ENCODE measurements around the gene LENEP.

LENEP gene

DNA sequence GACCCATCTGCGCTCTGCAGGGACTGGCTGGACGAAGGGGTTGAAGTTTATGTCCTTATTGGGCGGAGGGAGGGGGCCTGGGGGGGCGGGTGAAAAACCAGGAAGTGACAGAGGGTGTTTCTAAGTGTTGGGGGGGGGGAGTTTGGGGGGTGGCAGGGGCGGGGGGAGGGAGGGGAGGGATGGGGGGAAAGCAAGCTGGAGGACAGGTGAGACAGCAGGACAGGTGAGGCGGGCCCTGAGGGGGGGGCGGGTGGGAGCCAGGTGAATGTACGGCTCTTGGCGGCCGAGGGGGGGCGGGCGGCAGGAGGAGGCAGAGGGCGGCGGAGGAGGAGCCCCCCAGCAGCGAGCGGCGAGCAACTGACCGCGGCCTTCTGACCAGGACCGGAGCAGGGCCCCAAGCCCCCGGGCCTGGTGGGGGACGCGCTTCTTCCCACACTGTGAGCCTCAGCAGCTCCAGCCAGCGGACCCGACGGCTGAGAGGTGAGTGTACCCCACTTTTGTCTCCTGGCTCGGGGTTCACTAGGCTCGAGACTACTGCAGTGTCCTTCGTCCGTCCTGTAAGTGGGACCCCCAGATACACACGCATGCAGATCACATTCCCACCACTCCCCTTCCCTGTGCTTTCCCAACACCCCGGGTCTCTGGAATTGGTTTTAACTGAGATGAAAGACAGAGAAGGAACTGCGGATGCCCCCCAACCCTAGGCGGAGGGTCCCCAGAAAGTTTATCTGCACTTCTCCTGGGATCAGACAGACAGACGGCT is 9.3 kb downstream of the LENEP start, which contains the start of gene ZBTB7B:
ZBTB7B (plus strand) TSS at position 339 of the 763 bp plus-strand sequence. CDS start 11,859 bp downstream, outside the sequence.
- Histone ChIP-seq H3K9ac (ENCODE audit: low read length) (peak within 1 kb of the TSS; percentile 93), H3K4me1 (ENCODE audit: low read length) (peaks cover 24% of the 10 kb centered on the region), H3K79me2 (ENCODE audit: low read length) (peaks cover 51% of the 10 kb centered on the region)

DNA sequence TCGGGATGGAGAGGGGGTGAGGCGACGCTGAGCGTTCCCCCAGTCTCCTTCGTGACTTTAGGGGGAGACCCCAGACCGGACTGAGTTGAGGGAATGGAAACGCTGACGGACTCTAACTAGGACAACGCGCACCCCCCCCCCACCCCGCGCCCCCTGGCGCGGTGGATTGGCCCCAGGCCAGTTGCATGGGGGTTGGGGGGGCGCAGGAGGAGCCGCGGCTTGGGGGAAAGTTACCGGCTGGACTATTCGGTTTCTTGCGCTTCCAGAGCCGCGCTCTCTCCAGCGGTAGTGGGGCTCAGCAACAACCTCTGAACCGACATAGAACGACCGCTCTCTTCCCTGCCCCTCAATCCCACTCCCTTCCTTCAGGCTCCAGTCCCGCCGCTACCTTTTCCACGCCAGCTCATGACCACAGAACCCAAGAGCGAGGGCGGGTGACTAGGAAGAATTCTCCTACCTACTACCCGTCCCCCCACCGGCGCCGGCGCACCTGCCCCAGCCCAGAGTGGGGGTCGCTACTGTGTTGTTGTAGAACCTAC is 9.9 kb downstream of the LENEP start:
- Histone ChIP-seq H3K9ac (ENCODE audit: low read length) (peak overlapping the region; percentile 91), H3K4me3 (ENCODE audit: low read length) (peak overlapping the region; percentile 99), H3K79me2 (ENCODE audit: low read length) (peaks cover 57% of the 10 kb centered on the region), H3K27ac (ENCODE audit: low read length) (peak overlapping the region; percentile 32; the same call in 1 of the 2 replicates), H4K20me1 (ENCODE audit: insufficient read depth, low read length) (no peaks in the 10 kb centered on the region), H3K4me2 (ENCODE audit: low read depth, low read length) (peak overlapping the region; percentile 81), H3K4me1 (ENCODE audit: low read length) (peaks cover 24% of the 10 kb centered on the region), H3K36me3 (replicated peaks; ENCODE audit: insufficient read depth, low read length) (no peaks in the 10 kb centered on the region), H3K9me3 (replicated peaks; ENCODE audit: insufficient read depth, low read length) (no peaks in the 10 kb centered on the region), H2AFZ (ENCODE audit: low read length) (peak overlapping the region; percentile 16), H3K9me2 (replicated peaks; ENCODE audit: insufficient read depth, low read length) (no peaks in the 10 kb centered on the region), H3F3A (ENCODE audit: insufficient read depth, low read length) (peaks cover 58% of the 10 kb centered on the region), H3K27me3 (replicated peaks; ENCODE audit: insufficient read depth, low read length) (no peaks in the 10 kb centered on the region)
- no peak for TF ChIP-seq EZH2 (optimal IDR thresholded peaks at IDR 0.05; ENCODE audit: low read depth, low read length)
- TF ChIP-seq, protein P1, sequence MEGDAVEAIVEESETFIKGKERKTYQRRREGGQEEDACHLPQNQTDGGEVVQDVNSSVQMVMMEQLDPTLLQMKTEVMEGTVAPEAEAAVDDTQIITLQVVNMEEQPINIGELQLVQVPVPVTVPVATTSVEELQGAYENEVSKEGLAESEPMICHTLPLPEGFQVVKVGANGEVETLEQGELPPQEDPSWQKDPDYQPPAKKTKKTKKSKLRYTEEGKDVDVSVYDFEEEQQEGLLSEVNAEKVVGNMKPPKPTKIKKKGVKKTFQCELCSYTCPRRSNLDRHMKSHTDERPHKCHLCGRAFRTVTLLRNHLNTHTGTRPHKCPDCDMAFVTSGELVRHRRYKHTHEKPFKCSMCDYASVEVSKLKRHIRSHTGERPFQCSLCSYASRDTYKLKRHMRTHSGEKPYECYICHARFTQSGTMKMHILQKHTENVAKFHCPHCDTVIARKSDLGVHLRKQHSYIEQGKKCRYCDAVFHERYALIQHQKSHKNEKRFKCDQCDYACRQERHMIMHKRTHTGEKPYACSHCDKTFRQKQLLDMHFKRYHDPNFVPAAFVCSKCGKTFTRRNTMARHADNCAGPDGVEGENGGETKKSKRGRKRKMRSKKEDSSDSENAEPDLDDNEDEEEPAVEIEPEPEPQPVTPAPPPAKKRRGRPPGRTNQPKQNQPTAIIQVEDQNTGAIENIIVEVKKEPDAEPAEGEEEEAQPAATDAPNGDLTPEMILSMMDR (IDR thresholded peaks at IDR 0.05; ENCODE audit: low read length), result no peak
- no peak for TF ChIP-seq EZH2phosphoT487 (IDR thresholded peaks at IDR 0.05; ENCODE audit: low read length)
- DNase-seq, result peak; percentile 35

More for the DNA sequence above, 9.3 kb downstream of the LENEP start, which contains the start of gene ZBTB7B:
- Histone ChIP-seq H3K4me2 (ENCODE audit: low read depth, low read length) (peak within 1 kb of the TSS; percentile 90), H3K27ac (ENCODE audit: low read length) (peak within 1 kb of the TSS; percentile 95), H3K9me2 (replicated peaks; ENCODE audit: insufficient read depth, low read length) (no peaks in the 10 kb centered on the region), H3K27me3 (replicated peaks; ENCODE audit: insufficient read depth, low read length) (no peaks in the 10 kb centered on the region), H3K4me3 (ENCODE audit: low read length) (peak within 1 kb of the TSS; percentile 99), H2AFZ (ENCODE audit: low read length) (peak within 1 kb of the TSS; percentile 78), H3F3A (ENCODE audit: insufficient read depth, low read length) (peaks cover 62% of the 10 kb centered on the region), H4K20me1 (ENCODE audit: insufficient read depth, low read length) (no peaks in the 10 kb centered on the region), H3K9me3 (replicated peaks; ENCODE audit: insufficient read depth, low read length) (no peaks in the 10 kb centered on the region), H3K36me3 (replicated peaks; ENCODE audit: insufficient read depth, low read length) (no peaks in the 10 kb centered on the region)
- peak; percentile 47 for DNase-seq
- no peak for TF ChIP-seq EZH2phosphoT487 (IDR thresholded peaks at IDR 0.05; ENCODE audit: low read length)
- TF ChIP-seq, protein P1 (IDR thresholded peaks at IDR 0.05; ENCODE audit: low read length), result no peak
- TF ChIP-seq EZH2 (optimal IDR thresholded peaks at IDR 0.05; ENCODE audit: low read depth, low read length), result no peak

DNA sequence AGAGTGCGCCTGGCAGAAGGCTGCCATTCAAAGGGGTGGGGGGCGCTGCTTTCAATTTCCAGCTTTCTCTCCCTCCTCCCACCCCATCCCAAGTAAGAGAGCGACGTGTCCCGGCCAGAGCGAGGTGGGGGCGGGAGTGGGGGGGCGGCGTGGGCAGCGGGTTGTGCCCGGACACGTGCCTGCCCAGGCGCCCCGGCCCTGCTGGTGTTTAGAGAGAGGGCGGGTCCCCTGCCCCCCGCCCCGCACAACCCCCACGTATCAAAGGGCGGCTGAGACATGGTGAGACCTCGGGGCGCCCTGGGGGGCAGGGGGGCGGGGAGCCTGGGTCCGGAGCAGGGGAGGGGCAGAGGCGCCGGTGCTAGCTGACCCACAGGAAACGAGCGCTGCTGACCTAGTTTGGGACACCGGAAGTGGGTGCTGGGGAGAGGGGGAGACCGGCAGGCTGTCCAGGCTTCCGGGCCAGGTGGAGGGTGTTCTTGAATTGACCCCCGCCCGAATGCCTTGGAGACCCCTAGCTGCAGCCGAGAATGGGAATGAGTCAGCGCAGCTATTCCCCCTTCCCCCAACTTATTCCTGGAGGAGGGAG is 10.5 kb downstream of the LENEP start:
- no peaks in the 10 kb centered on the region for H3K36me3 ChIP-seq (replicated peaks; ENCODE audit: insufficient read depth, low read length)
- H3K4me2 ChIP-seq (ENCODE audit: low read depth, low read length), result peak overlapping the region; percentile 81
- peak overlapping the region; percentile 16 for H2AFZ ChIP-seq (ENCODE audit: low read length)
- H3K9me2 ChIP-seq (replicated peaks; ENCODE audit: insufficient read depth, low read length), result no peaks in the 10 kb centered on the region
- peak; percentile 33 for DNase-seq
- H3K79me2 ChIP-seq (ENCODE audit: low read length), result peaks cover 63% of the 10 kb centered on the region
- TF ChIP-seq EZH2 (optimal IDR thresholded peaks at IDR 0.05; ENCODE audit: low read depth, low read length), result no peak
- TF ChIP-seq, protein P1 (IDR thresholded peaks at IDR 0.05; ENCODE audit: low read length), result no peak
- TF ChIP-seq EZH2phosphoT487 (IDR thresholded peaks at IDR 0.05; ENCODE audit: low read length), result no peak
- no peaks in the 10 kb centered on the region for H3K9me3 ChIP-seq (replicated peaks; ENCODE audit: insufficient read depth, low read length)
- H3K4me3 ChIP-seq (ENCODE audit: low read length), result peak overlapping the region; percentile 99
- H3K27ac ChIP-seq (ENCODE audit: low read length), result peak overlapping the region; percentile 32; the same call in 1 of the 2 replicates
- no peaks in the 10 kb centered on the region for H3K27me3 ChIP-seq (replicated peaks; ENCODE audit: insufficient read depth, low read length)
- H4K20me1 ChIP-seq (ENCODE audit: insufficient read depth, low read length), result no peaks in the 10 kb centered on the region
- H3K9ac ChIP-seq (ENCODE audit: low read length), result peak overlapping the region; percentile 91
- peaks cover 24% of the 10 kb centered on the region for H3K4me1 ChIP-seq (ENCODE audit: low read length)
- peaks cover 54% of the 10 kb centered on the region for H3F3A ChIP-seq (ENCODE audit: insufficient read depth, low read length)
